ENCODE data around the gene ZNHIT3.

DNA sequence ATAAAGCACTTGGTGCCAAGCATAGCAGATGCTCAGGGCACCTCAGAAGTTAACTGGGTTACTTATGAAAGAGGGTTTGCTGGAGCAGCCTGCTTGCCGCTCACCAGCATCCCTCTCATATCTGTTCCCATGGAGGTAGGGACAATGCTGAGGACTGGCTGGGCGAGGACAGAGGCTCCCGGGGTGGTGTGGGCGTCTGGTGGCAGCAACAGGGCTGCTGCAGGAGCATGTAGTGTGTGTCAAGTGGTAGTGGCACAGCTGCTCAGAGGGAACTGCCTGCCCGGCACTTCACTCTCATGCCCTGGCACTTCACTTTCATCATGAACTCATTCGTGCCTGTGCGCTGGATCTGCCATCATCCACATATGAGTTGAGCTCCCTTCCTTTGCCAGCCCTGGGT is 26.9 kb upstream of the ZNHIT3 start:
- TF ChIP-seq CTCF (IDR thresholded peaks at IDR 0.05) (no peak), POLR2A (IDR thresholded peaks at IDR 0.05) (no peak)
